Mesendoderm (in vitro differentiated cells): ENCODE data around the gene ABCA2.

Source experiments
- DNase-seq: peaks from one replicate; pipeline ENCODE4 v3.0.0; 2013
- H2AK5ac ChIP-seq: 2 replicates; pipeline ENCODE4 v1.6.1; 2013; ENCODE audit warnings: low read length, inconsistent platforms
- H2BK120ac ChIP-seq: 2 replicates; pipeline ENCODE4 v1.6.1; 2013; ENCODE audit warnings: low read depth, mild to moderate bottlenecking, low read length, moderate library complexity, mixed read lengths
- H2BK15ac ChIP-seq: replicated peaks from 2 replicates; pipeline ENCODE4 v1.6.1; 2013; ENCODE audit warnings: low read depth, mild to moderate bottlenecking, moderate library complexity
- H2BK5ac ChIP-seq: 2 replicates; pipeline ENCODE4 v1.6.1; 2013; ENCODE audit warnings: low read length, inconsistent platforms
- H3K18ac ChIP-seq: 2 replicates; pipeline ENCODE4 v1.6.1; 2013; ENCODE audit warnings: mild to moderate bottlenecking, low read length, mixed read lengths
- H3K23ac ChIP-seq: one replicate; pipeline ENCODE4 v1.6.1; 2013; ENCODE audit warnings: low read length
- H3K27ac ChIP-seq: 2 replicates; pipeline ENCODE4 v1.5.1; 2013; ENCODE audit warnings: low read depth, mild to moderate bottlenecking, inconsistent platforms, low read length, moderate library complexity
- H3K27me3 ChIP-seq: 2 replicates; pipeline ENCODE4 v1.6.1; 2013; ENCODE audit warnings: low read length, control low read depth, mild to moderate bottlenecking, inconsistent platforms; ENCODE audit not compliant: insufficient read depth, poor library complexity
- H3K36me3 ChIP-seq: 2 replicates; pipeline ENCODE4 v1.6.1; 2013; ENCODE audit warnings: low read length, inconsistent platforms; ENCODE audit not compliant: control insufficient read depth, insufficient read depth
- H3K4ac ChIP-seq: one replicate; pipeline ENCODE4 v1.6.1; 2013; ENCODE audit warnings: low read depth, mild to moderate bottlenecking, low read length, moderate library complexity
- H3K4me1 ChIP-seq: 2 replicates; pipeline ENCODE4 v1.6.1; 2013; ENCODE audit warnings: low read depth, low read length, inconsistent platforms; ENCODE audit not compliant: control insufficient read depth
- H3K4me2 ChIP-seq: 2 replicates; pipeline ENCODE4 v1.6.1; 2013; ENCODE audit warnings: low read length
- H3K4me3 ChIP-seq: 2 replicates; pipeline ENCODE4 v1.5.1; 2013; ENCODE audit warnings: mild to moderate bottlenecking, low read length
- H3K56ac ChIP-seq: one replicate; pipeline ENCODE4 v1.6.1; 2013; ENCODE audit warnings: low read length
- H3K79me1 ChIP-seq: 2 replicates; pipeline ENCODE4 v1.6.1; 2013; ENCODE audit warnings: low read length, inconsistent platforms
- H3K79me2 ChIP-seq: 2 replicates; pipeline ENCODE4 v1.6.1; 2013; ENCODE audit warnings: mild to moderate bottlenecking, low read length; ENCODE audit not compliant: control insufficient read depth, insufficient read depth
- H3K9ac ChIP-seq: 2 replicates; pipeline ENCODE4 v1.6.1; 2013; ENCODE audit warnings: low read length, inconsistent platforms
- H4K5ac ChIP-seq: one replicate; pipeline ENCODE4 v1.6.1; 2013; ENCODE audit warnings: low read length
- H4K8ac ChIP-seq: one replicate; pipeline ENCODE4 v1.6.1; 2013; ENCODE audit warnings: low read depth, mild to moderate bottlenecking, control low read depth, low read length, moderate library complexity
- WGBS: extraction: QIAGEN DNeasy Blood & Tissue Kit; methylation state at CpG from one replicate; pipeline ENCODE4 v1.1.7; 2013; ENCODE audit warnings: low lambda C conversion rate, missing lambda C conversion rate; ENCODE audit not compliant: insufficient coverage; ENCODE audit errors: extremely low coverage; 5-methylcytosine and 5-hydroxymethylcytosine counted together

Gene ABCA2

GRCh38 chr9:136960212-136960937 lies 67.7 kb downstream of the ABCA2 start:
- Histone ChIP-seq H3K4ac (no peak overlapping the region), H3K23ac (no peak overlapping the region), H3K79me2 (no peaks in the 10 kb centered on the region), H3K9ac (no peak overlapping the region), H2BK120ac (no peak overlapping the region), H3K18ac (no peak overlapping the region), H3K27me3 (no peaks in the 10 kb centered on the region), H2AK5ac (no peak overlapping the region), H4K5ac (no peak overlapping the region), H3K27ac (no peak overlapping the region), H3K36me3 (no peaks in the 10 kb centered on the region), H3K4me3 (no peak overlapping the region), H2BK15ac (no peak overlapping the region), H3K4me2 (no peak overlapping the region), H3K56ac (no peak overlapping the region), H2BK5ac (no peak overlapping the region), H3K79me1 (no peaks in the 10 kb centered on the region), H4K8ac (no peak overlapping the region), H3K4me1 (no peaks in the 10 kb centered on the region)
- no peak for DNase-seq
- WGBS = no CpG with 5 or more reads among the region's 19 CpGs

DNA sequence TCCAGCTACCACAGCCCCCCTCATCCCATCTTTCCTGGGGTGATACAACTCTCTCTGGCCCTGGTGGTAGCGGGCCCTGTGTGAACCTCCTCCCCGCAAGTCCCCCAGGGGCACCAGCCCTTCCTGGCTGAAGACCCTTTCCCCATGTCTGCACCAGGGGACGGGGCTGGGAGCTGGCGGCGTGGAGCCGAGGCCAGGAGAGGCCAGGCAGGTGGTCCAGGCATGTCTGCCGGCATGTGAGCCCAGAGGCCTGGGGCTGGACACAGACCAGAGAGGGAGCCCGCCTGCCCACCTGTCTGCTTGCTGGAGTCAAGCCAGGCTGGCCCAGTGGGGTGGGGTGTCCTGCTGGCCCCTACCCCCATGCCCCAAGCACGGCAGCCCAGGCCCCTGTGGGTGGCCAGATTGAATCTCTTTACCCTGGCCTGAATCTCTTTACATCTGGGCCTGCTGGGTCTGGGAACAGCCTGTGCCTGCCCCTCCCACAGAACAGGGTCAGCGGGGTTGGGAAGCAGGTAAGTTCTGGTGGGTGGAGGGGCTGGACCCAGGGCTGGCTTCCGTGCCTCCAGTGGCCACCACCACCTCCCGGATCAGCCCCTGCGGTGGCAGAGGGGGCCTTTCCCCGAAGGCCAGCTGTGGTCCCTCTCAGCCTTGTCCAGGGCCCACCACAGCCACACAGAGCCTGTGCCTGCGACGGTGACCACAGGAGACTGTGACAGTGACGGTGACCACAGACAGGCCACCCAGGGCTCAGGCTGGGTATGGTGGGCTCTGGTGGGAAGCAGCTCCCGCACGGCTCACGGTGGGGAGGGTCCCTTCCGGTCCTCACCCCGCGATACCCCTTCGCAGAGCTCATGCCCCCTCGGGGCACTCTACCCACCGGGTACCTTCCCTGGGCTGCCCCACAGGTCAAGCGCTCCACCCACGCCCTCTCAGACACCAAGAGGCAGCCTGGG lies 68.9 kb downstream of the ABCA2 start:
- no peak overlapping the region for H3K18ac ChIP-seq
- DNase-seq = no peak
- H3K79me1 ChIP-seq = no peaks in the 10 kb centered on the region
- H3K23ac ChIP-seq = no peak overlapping the region
- no peaks in the 10 kb centered on the region for H3K36me3 ChIP-seq
- H3K56ac ChIP-seq = no peak overlapping the region
- no peak overlapping the region for H3K27ac ChIP-seq
- no peaks in the 10 kb centered on the region for H3K4me1 ChIP-seq
- no peak overlapping the region for H3K4me2 ChIP-seq
- no peak overlapping the region for H3K4ac ChIP-seq
- H2BK120ac ChIP-seq = no peak overlapping the region
- H3K4me3 ChIP-seq = no peak overlapping the region
- H2BK5ac ChIP-seq = no peak overlapping the region
- no peak overlapping the region for H2BK15ac ChIP-seq
- no peaks in the 10 kb centered on the region for H3K27me3 ChIP-seq
- no peaks in the 10 kb centered on the region for H3K79me2 ChIP-seq
- H4K8ac ChIP-seq = no peak overlapping the region
- H4K5ac ChIP-seq = no peak overlapping the region
- H3K9ac ChIP-seq = no peak overlapping the region
- no CpG with 5 or more reads among the region's 28 CpGs for WGBS
- no peak overlapping the region for H2AK5ac ChIP-seq

GRCh38 chr9:136958473-136958872 lies 69.6 kb downstream of the ABCA2 start:
- Histone ChIP-seq H3K27me3 (no peaks in the 10 kb centered on the region), H3K9ac (no peak overlapping the region), H2BK15ac (no peak overlapping the region), H3K4me2 (no peak overlapping the region), H2BK5ac (no peak overlapping the region), H3K27ac (no peak overlapping the region), H3K56ac (no peak overlapping the region), H4K5ac (no peak overlapping the region), H3K79me2 (no peaks in the 10 kb centered on the region), H2BK120ac (no peak overlapping the region), H3K4me3 (no peak overlapping the region), H3K23ac (peak overlapping the region; percentile 66), H3K36me3 (no peaks in the 10 kb centered on the region), H2AK5ac (no peak overlapping the region), H3K4me1 (no peaks in the 10 kb centered on the region), H4K8ac (no peak overlapping the region), H3K18ac (no peak overlapping the region), H3K4ac (no peak overlapping the region), H3K79me1 (no peaks in the 10 kb centered on the region)
- WGBS = no CpG with 5 or more reads among the region's 7 CpGs
- DNase-seq = no peak

- no peak overlapping the region for H3K4ac ChIP-seq
- no peak overlapping the region for H3K27ac ChIP-seq
- WGBS = no CpG with 5 or more reads among the region's 6 CpGs
- H2AK5ac ChIP-seq = no peak overlapping the region
- no peak overlapping the region for H4K5ac ChIP-seq
- H3K4me1 ChIP-seq = no peaks in the 10 kb centered on the region
- no peak overlapping the region for H3K4me2 ChIP-seq
- H3K23ac ChIP-seq = no peak overlapping the region
- H3K27me3 ChIP-seq = no peaks in the 10 kb centered on the region
- H3K56ac ChIP-seq = no peak overlapping the region
- H3K4me3 ChIP-seq = no peak overlapping the region
- no peak overlapping the region for H3K18ac ChIP-seq
- H2BK15ac ChIP-seq = no peak overlapping the region
- H4K8ac ChIP-seq = no peak overlapping the region
- no peak overlapping the region for H3K9ac ChIP-seq
- H2BK120ac ChIP-seq = no peak overlapping the region
- no peak overlapping the region for H2BK5ac ChIP-seq
- no peaks in the 10 kb centered on the region for H3K36me3 ChIP-seq
- no peaks in the 10 kb centered on the region for H3K79me1 ChIP-seq
- no peaks in the 10 kb centered on the region for H3K79me2 ChIP-seq
- DNase-seq = no peak
These were observed 70.1 kb downstream of the ABCA2 start for GRCh38 chr9:136957901-136958300.

DNA sequence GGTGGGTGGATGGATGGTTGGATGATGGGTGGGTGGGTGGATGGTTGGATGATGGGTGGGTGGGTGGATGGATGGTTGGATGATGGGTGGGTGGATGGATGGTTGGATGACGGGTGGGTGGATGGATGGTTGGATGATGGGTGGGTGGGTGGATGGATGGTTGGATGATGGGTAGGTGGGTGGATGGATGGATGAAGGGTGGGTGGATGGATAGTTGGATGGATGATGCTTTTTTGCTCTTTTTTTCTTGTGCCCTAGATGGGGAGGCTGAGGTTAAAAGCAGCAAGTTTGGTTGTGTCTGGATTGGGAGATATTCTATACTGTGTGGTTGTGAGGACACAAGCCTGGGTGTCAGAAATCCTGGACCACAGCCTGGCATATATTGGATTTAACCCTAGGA lies 70.6 kb downstream of the ABCA2 start:
- Histone ChIP-seq H4K8ac (no peak overlapping the region), H3K36me3 (no peaks in the 10 kb centered on the region), H3K27me3 (no peaks in the 10 kb centered on the region), H2BK120ac (no peak overlapping the region), H3K9ac (no peak overlapping the region), H3K23ac (no peak overlapping the region), H3K56ac (no peak overlapping the region), H4K5ac (no peak overlapping the region), H2BK15ac (no peak overlapping the region), H3K4me3 (no peak overlapping the region), H2BK5ac (no peak overlapping the region), H3K18ac (no peak overlapping the region), H3K79me1 (no peaks in the 10 kb centered on the region), H3K4ac (no peak overlapping the region), H3K4me1 (no peaks in the 10 kb centered on the region), H3K27ac (no peak overlapping the region), H3K4me2 (no peak overlapping the region), H2AK5ac (no peak overlapping the region), H3K79me2 (no peaks in the 10 kb centered on the region)
- DNase-seq = no peak
- 100% methylated on average over 1 of the region's 1 CpG for WGBS
